ENCODE data around the gene PTGDS. TPM values are rescaled to one million over a fixed set of nuclear protein-coding genes. Genes with fewer than 3 reads are reported as not detected.

Gene PTGDS
- polyA plus RNA-seq, 3 donors = 52.6 to 87.9 (median 87.8) TPM

GRCh38 chr9:136954270-136955083 is 22.8 kb upstream of the PTGDS start:
- DNase-seq = no peak

- DNase-seq = no peak
Measured at GRCh38 chr9:136955202-136955942, 21.9 kb upstream of the PTGDS start.

- DNase-seq = no peak
Measured at GRCh38 chr9:136955943-136956335, 21.4 kb upstream of the PTGDS start.

GRCh38 chr9:136956604-136957003 is 20.7 kb upstream of the PTGDS start:
- DNase-seq = no peak

- no peak for DNase-seq
Measured at GRCh38 chr9:136957461-136957860, 19.8 kb upstream of the PTGDS start.

- no peak for DNase-seq
Measured at GRCh38 chr9:136957901-136958300, 19.4 kb upstream of the PTGDS start.

- DNase-seq = no peak
Measured at GRCh38 chr9:136958473-136958872, 18.8 kb upstream of the PTGDS start.

- no peak for DNase-seq
Measured at GRCh38 chr9:136958898-136959850, 18.1 kb upstream of the PTGDS start.

GRCh38 chr9:136960212-136960937 is 16.9 kb upstream of the PTGDS start:
- DNase-seq = no peak

- DNase-seq = no peak
Measured at GRCh38 chr9:136960938-136961275, 16.4 kb upstream of the PTGDS start.

GRCh38 chr9:136961279-136962065 is 15.8 kb upstream of the PTGDS start:
- no peak for DNase-seq

GRCh38 chr9:136962163-136962562 is 15.1 kb upstream of the PTGDS start:
- DNase-seq = no peak

GRCh38 chr9:136962701-136963248 is 14.5 kb upstream of the PTGDS start:
- no peak for DNase-seq

- no peak for DNase-seq
Measured at GRCh38 chr9:136963341-136963740, 14.0 kb upstream of the PTGDS start.

GRCh38 chr9:136963751-136964150 is 13.6 kb upstream of the PTGDS start:
- DNase-seq = no peak

GRCh38 chr9:136964171-136964689 is 13.1 kb upstream of the PTGDS start:
- DNase-seq = no peak

- DNase-seq = no peak
Measured at GRCh38 chr9:136964833-136965422, 12.4 kb upstream of the PTGDS start.

GRCh38 chr9:136965771-136966484 is 11.4 kb upstream of the PTGDS start:
- DNase-seq = no peak
